H1 (cell line): ENCODE measurements around the gene IRF4. TPM values are rescaled to one million over a fixed set of nuclear protein-coding genes. Genes with fewer than 3 reads are reported as not detected.

Experiments used
- CTCF ChIA-PET: fragments of 300-600 bp; sonication (Branson Sonifier 250); formaldehyde crosslinking; loops from one replicate; lab custom pipeline; 2021; ENCODE audit not compliant: partially characterized antibody; lab: Charles Lee
- POLR2A ChIA-PET: fragments of 300-600 bp; sonication (Branson Sonifier 250); formaldehyde crosslinking; loops from one replicate; lab custom pipeline; 2021; ENCODE audit warnings: inconsistent platforms; ENCODE audit not compliant: partially characterized antibody; lab: Charles Lee
- DNase-seq, 2 experiments: peaks; one replicate each; pipeline versions ENCODE4 v3.0.0 to v3.0.0-alpha.2; 2010 to 2022; ENCODE audit warnings: low spot score in 2 of 2, low read depth in 1 of 2, mixed read lengths in 1 of 2
- FAIRE-seq: peaks from 2 replicates; lab custom pipeline; 2011; peaks lifted over from hg19 to GRCh38; lab: Jason Lieb, UNC
- H2AFZ ChIP-seq: 2 replicates; pipeline ENCODE4 v1.8.1; 2012; ENCODE audit warnings: low read length, inconsistent platforms
- H2AK5ac ChIP-seq: 2 replicates; pipeline ENCODE4 v1.6.1; 2013; ENCODE audit warnings: low read depth, low read length
- H2BK120ac ChIP-seq: replicated peaks from 2 replicates; pipeline ENCODE3; 2013; ENCODE audit warnings: low read depth, low read length, inconsistent platforms
- H2BK12ac ChIP-seq: 2 replicates; pipeline ENCODE4 v1.6.1; 2013; ENCODE audit warnings: low read depth, low read length
- H2BK15ac ChIP-seq: 2 replicates; pipeline ENCODE4 v1.6.1; 2013; ENCODE audit warnings: low read length
- H2BK20ac ChIP-seq: 2 replicates; pipeline ENCODE4 v1.6.1; 2013; ENCODE audit warnings: low read length
- H2BK5ac ChIP-seq: 2 replicates; pipeline ENCODE4 v1.6.1; 2013; ENCODE audit warnings: low read depth, low read length
- H3K14ac ChIP-seq: 2 replicates; pipeline ENCODE4 v1.6.1; 2013; ENCODE audit warnings: inconsistent platforms; ENCODE audit not compliant: insufficient read length
- H3K18ac ChIP-seq: 2 replicates; pipeline ENCODE4 v1.6.1; 2013; ENCODE audit warnings: low read length; ENCODE audit errors: extremely low read depth
- H3K23ac ChIP-seq: 2 replicates; pipeline ENCODE4 v1.6.1; 2013; ENCODE audit warnings: inconsistent platforms; ENCODE audit not compliant: insufficient read length
- H3K23me2 ChIP-seq: 2 replicates; pipeline ENCODE4 v1.6.1; 2013; ENCODE audit warnings: low read depth, low read length
- H3K27ac ChIP-seq: 2 replicates; pipeline ENCODE4 v1.6.1; 2011; ENCODE audit warnings: low read depth, low read length, inconsistent platforms
- H3K27me3 ChIP-seq, 4 experiments: replicated peaks in 1 of 4; 1 replicate in 1 of 4; 2 replicates in 3 of 4; pipeline versions ENCODE4 v1.6.1 to v1.8.1; 2011 to 2013; ENCODE audit warnings: low read length in 3 of 4, mild to moderate bottlenecking in 3 of 4, inconsistent platforms in 2 of 4, mixed read lengths in 2 of 4, moderate library complexity in 1 of 4; ENCODE audit not compliant: control insufficient read depth in 3 of 4, insufficient read depth in 3 of 4; ENCODE audit errors: extremely low read depth in 1 of 4
- H3K36me3 ChIP-seq, 4 experiments: 2 replicates each; pipeline versions ENCODE4 v1.6.1 to v1.8.1; 2011 to 2013; ENCODE audit warnings: mild to moderate bottlenecking in 4 of 4, low read length in 3 of 4, moderate library complexity in 2 of 4, control low read depth in 1 of 4, inconsistent platforms in 1 of 4; ENCODE audit not compliant: insufficient read depth in 4 of 4, control insufficient read depth in 2 of 4
- H3K4ac ChIP-seq: replicated peaks from 2 replicates; pipeline ENCODE3; 2013; ENCODE audit warnings: low read length, low read depth, mixed read lengths, inconsistent platforms; ENCODE audit not compliant: insufficient read length
- H3K4me1 ChIP-seq, 4 experiments: replicated peaks in 1 of 4; 1 replicate in 1 of 4; 2 replicates in 3 of 4; pipeline versions ENCODE4 v1.6.1 to v1.8.1; 2011 to 2013; ENCODE audit warnings: low read length in 3 of 4, inconsistent platforms in 2 of 4, mixed read lengths in 1 of 4; ENCODE audit not compliant: insufficient read depth in 4 of 4, control insufficient read depth in 3 of 4
- H3K4me2 ChIP-seq, 2 experiments: 2 replicates each; pipeline versions ENCODE4 v1.6.1 to v1.8.1; 2011 to 2013; ENCODE audit warnings: low read depth in 2 of 2, low read length in 2 of 2, control low read depth in 1 of 2, inconsistent platforms in 1 of 2, mild to moderate bottlenecking in 1 of 2; ENCODE audit not compliant: insufficient read depth in 1 of 2
- H3K4me3 ChIP-seq, 4 experiments: fragments of 200-600, 300-600 bp in 1 of 4; sonication (generic), shearing (Covaris generic), sonication (Bioruptor Twin) in 1 of 4; 2 replicates each; pipeline versions ENCODE4 v1.5.1 to v1.8.1; 2011 to 2016; ENCODE audit warnings: low read length in 4 of 4, low read depth in 3 of 4, control low read depth in 2 of 4, inconsistent platforms in 2 of 4, mild to moderate bottlenecking in 2 of 4, mixed read lengths in 1 of 4, moderate library complexity in 1 of 4; ENCODE audit not compliant: insufficient read depth in 2 of 4; ENCODE audit errors: extremely low read depth in 1 of 4
- H3K56ac ChIP-seq: replicated peaks from 2 replicates; pipeline ENCODE3; 2013; ENCODE audit warnings: low read depth, mild to moderate bottlenecking, mixed read lengths, low read length, inconsistent platforms; ENCODE audit not compliant: insufficient read length
- H3K79me1 ChIP-seq: 2 replicates; pipeline ENCODE4 v1.6.1; 2013; ENCODE audit warnings: low read depth, low read length, control low read depth
- H3K79me2 ChIP-seq, 2 experiments: 2 replicates each; pipeline versions ENCODE4 v1.6.1 to v1.8.1; 2012 to 2013; ENCODE audit warnings: low read length in 2 of 2, mild to moderate bottlenecking in 2 of 2, inconsistent platforms in 1 of 2; ENCODE audit not compliant: insufficient read depth in 2 of 2, control insufficient read depth in 1 of 2
- H3K9ac ChIP-seq, 4 experiments: replicated peaks in 1 of 4; 1 replicate in 1 of 4; 2 replicates in 3 of 4; pipeline versions ENCODE4 v1.6.1 to v1.8.1; 2011 to 2013; ENCODE audit warnings: low read depth in 3 of 4, low read length in 3 of 4, control low read depth in 2 of 4, mild to moderate bottlenecking in 2 of 4, moderate library complexity in 2 of 4, inconsistent platforms in 1 of 4; ENCODE audit errors: extremely low read depth in 1 of 4
- H3K9me3 ChIP-seq, 2 experiments: 2 replicates each; pipeline versions ENCODE4 v1.6.1 to v1.8.1; 2012 to 2013; ENCODE audit warnings: mild to moderate bottlenecking in 2 of 2, moderate library complexity in 2 of 2, control low read depth in 1 of 2, inconsistent platforms in 1 of 2, low read depth in 1 of 2, low read length in 1 of 2, mixed read lengths in 1 of 2; ENCODE audit not compliant: insufficient read depth in 2 of 2
- H4K20me1 ChIP-seq, 2 experiments: replicated peaks in 1 of 2; 2 replicates each; pipeline versions ENCODE3 to v1.8.1; 2011 to 2013; ENCODE audit warnings: inconsistent platforms in 2 of 2, low read length in 2 of 2, mild to moderate bottlenecking in 1 of 2; ENCODE audit not compliant: insufficient read depth in 2 of 2, control insufficient read depth in 1 of 2
- H4K5ac ChIP-seq: 2 replicates; pipeline ENCODE4 v1.6.1; 2013; ENCODE audit warnings: low read length, low read depth, mixed read lengths, inconsistent platforms; ENCODE audit not compliant: insufficient read length
- H4K8ac ChIP-seq: 2 replicates; pipeline ENCODE4 v1.8.0; 2013; ENCODE audit warnings: mild to moderate bottlenecking, moderate library complexity, low read length, inconsistent platforms; ENCODE audit not compliant: insufficient read depth; ENCODE audit errors: extremely low read depth
- H4K91ac ChIP-seq: replicated peaks from 2 replicates; pipeline ENCODE3; 2013; ENCODE audit warnings: low read length, mixed read lengths, inconsistent platforms; ENCODE audit not compliant: insufficient read length
- CBX5 ChIP-seq: fragments of 300-800, 300-1000 bp; sonication (generic); IDR thresholded peaks from 2 replicates; pipeline ENCODE4 v1.7.1; 2016; ENCODE audit warnings: antibody characterized with exemption, low read length, low read depth
- CHD1 ChIP-seq: IDR thresholded peaks from 2 replicates; pipeline ENCODE4 v1.6.1; 2012; ENCODE audit warnings: low read depth, low read length, improper control_type of control experiment
- CTBP2 ChIP-seq: IDR thresholded peaks from 2 replicates; pipeline ENCODE4 v1.7.0; 2011; ENCODE audit warnings: borderline replicate concordance, mild to moderate bottlenecking, moderate library complexity, mixed read lengths, low read length; ENCODE audit not compliant: insufficient read depth, insufficient read length
- EP300 ChIP-seq, 2 experiments: IDR thresholded peaks; 1 replicate in 1 of 2; 2 replicates in 1 of 2; pipeline ENCODE4 v1.6.1; 2011 to 2012; ENCODE audit warnings: low read depth in 2 of 2, low read length in 2 of 2, mild to moderate bottlenecking in 2 of 2, borderline replicate concordance in 1 of 2, inconsistent platforms in 1 of 2, moderate library complexity in 1 of 2
- JUN ChIP-seq: IDR thresholded peaks from 2 replicates; pipeline ENCODE4 v1.6.1; 2011; ENCODE audit warnings: low read depth, mild to moderate bottlenecking, improper control_type of control experiment, low read length
- SIRT6 ChIP-seq: IDR thresholded peaks from one replicate; pipeline ENCODE4 v1.7.1; 2012; ENCODE audit warnings: low read length, inconsistent platforms
- WGBS, 2 experiments: shearing (Covaris generic) in 1 of 2; methylation state at CpG; one replicate each; pipeline versions ENCODE4 v1.1.6 to v1.1.7; 2013 to 2015; ENCODE audit warnings: low lambda C conversion rate in 2 of 2, mixed read lengths in 2 of 2, inconsistent platforms in 1 of 2, low coverage in 1 of 2, missing lambda C conversion rate in 1 of 2; ENCODE audit not compliant: insufficient replicate concordance in 2 of 2, insufficient coverage in 1 of 2, insufficient read length in 1 of 2; ENCODE audit errors: extremely low coverage in 1 of 2, missing lambda C conversion rate in 1 of 2; 5-methylcytosine and 5-hydroxymethylcytosine counted together
- polyA plus RNA-seq, 7 experiments: library from polyadenylated mRNA; depleted of rRNA in 3 of 7; stranded (reverse) in 5 of 7; unstranded in 2 of 7; fragments of >200 nt in 5 of 7; fragments of 200-250 nt in 2 of 7; gene quantifications; 1 replicate in 5 of 7; 2 replicates in 1 of 7; 4 replicates in 1 of 7; pipeline versions ENCODE4 v1.2.1 to v1.2.3, GENCODE V29; 2011 to 2013; ENCODE audit warnings: missing spikeins in 2 of 7, mixed read lengths in 2 of 7
- total RNA-seq: library from RNA; stranded (reverse); fragmentation: NEBNext Ultra II Directional; extraction: Animal tissue kit (Norgen Biotek cat#: 25700); gene quantifications from 2 replicates; pipeline ENCODE4 v1.2.1, GENCODE V29; 2021

Gene IRF4
- total and polyA plus RNA-seq, 2 of the 8 experiments (the other 6 are each of a cell fraction or from before 2014, with no cell fraction given) = 0.77 to 2.1 TPM

DNA sequence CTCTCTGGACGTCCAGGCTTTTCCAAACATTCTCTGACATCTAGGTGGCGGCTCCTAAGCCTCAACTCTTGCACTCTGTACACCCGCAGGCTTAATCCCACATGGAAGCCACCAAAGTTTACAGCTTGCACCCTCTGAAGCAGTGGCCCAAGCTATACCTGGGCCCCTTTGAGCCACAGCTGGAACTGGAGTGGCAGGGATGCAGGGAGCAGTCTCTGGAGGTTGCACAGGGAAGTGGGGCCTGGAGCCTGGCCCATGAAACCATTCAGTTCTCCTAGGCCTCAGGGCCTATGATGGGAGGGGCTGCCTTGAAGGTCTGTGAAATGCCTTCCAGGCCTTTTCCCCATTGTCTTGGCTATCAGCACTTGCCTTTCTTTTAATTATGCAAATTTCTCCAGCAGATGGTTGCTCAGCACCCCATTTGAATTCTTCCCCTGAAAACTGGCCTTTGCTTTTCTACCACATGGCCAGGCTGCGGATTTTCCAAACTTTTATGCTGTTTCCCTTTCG, 64.9 kb downstream of the IRF4 start:
- 89% methylated on average over 5 of the region's 5 CpGs; no CpG with 5 or more reads in 1 of the 2 experiments for WGBS, 2 experiments
- peak in 1 of 2 experiments; percentile 41 for DNase-seq
- no peak for TF ChIP-seq JUN
- TF ChIP-seq CBX5 = no peak
- TF ChIP-seq CHD1 = no peak
- no peak for TF ChIP-seq SIRT6
- TF ChIP-seq EP300 (IDR thresholded peaks at IDR 0.05; ENCODE audit: borderline replicate concordance in 1 of 2, low read depth in 2 of 2, low read length in 2 of 2) = no peak
- no peak for TF ChIP-seq CTBP2

More for the DNA sequence above, 64.9 kb downstream of the IRF4 start:
- Histone ChIP-seq H4K5ac (no peak overlapping the region), H3K27ac (no peak overlapping the region), H3K56ac (no peak overlapping the region), H3K79me2 (no peaks in the 10 kb centered on the region), H3K79me1 (no peaks in the 10 kb centered on the region), H4K8ac (no peak overlapping the region), H4K91ac (no peak overlapping the region), H2BK5ac (no peak overlapping the region), H2BK20ac (no peak overlapping the region; the same call in 1 of the 2 replicates), H4K20me1 (no peaks in the 10 kb centered on the region), H2AK5ac (no peak overlapping the region), H2BK12ac (no peak overlapping the region), H3K36me3 (no peaks in the 10 kb centered on the region), H3K23ac (no peak overlapping the region), H3K4me1 (peaks cover 0 to 4% (median 2%) of the 10 kb centered on the region in 4 experiments; a peak in 3 of 7 replicates), H3K18ac (0 out of 2 replicates have a peak overlapping the region, but pooled peaks have one; percentile 24), H3K4ac (no peak overlapping the region), H3K9me3 (no peaks in the 10 kb centered on the region), H2BK15ac (no peak overlapping the region), H2AFZ (no peak overlapping the region), H3K9ac (no peak overlapping the region), H3K4me2 (no peak overlapping the region), H3K4me3 (no peak overlapping the region), H3K14ac (no peak overlapping the region), H3K27me3 (no peaks in the 10 kb centered on the region), H3K23me2 (no peaks in the 10 kb centered on the region), H2BK120ac (no peak overlapping the region)
- FAIRE-seq = no peak
- ChIA-PET POLR2A (no interaction called here), CTCF (no interaction called here)
